ENCODE results near the gene XPNPEP1.

GRCh38 chr10:109893386-109893785, 29.9 kb downstream of the XPNPEP1 start:
- TF ChIP-seq, protein P1, sequence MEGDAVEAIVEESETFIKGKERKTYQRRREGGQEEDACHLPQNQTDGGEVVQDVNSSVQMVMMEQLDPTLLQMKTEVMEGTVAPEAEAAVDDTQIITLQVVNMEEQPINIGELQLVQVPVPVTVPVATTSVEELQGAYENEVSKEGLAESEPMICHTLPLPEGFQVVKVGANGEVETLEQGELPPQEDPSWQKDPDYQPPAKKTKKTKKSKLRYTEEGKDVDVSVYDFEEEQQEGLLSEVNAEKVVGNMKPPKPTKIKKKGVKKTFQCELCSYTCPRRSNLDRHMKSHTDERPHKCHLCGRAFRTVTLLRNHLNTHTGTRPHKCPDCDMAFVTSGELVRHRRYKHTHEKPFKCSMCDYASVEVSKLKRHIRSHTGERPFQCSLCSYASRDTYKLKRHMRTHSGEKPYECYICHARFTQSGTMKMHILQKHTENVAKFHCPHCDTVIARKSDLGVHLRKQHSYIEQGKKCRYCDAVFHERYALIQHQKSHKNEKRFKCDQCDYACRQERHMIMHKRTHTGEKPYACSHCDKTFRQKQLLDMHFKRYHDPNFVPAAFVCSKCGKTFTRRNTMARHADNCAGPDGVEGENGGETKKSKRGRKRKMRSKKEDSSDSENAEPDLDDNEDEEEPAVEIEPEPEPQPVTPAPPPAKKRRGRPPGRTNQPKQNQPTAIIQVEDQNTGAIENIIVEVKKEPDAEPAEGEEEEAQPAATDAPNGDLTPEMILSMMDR (IDR thresholded peaks at IDR 0.05): no peak
- TF ChIP-seq POLR2A (IDR thresholded peaks at IDR 0.05): no peak

All from lower leg skin (tissue), 3 donors.